ENCODE data around the gene ZNF879.

DNA sequence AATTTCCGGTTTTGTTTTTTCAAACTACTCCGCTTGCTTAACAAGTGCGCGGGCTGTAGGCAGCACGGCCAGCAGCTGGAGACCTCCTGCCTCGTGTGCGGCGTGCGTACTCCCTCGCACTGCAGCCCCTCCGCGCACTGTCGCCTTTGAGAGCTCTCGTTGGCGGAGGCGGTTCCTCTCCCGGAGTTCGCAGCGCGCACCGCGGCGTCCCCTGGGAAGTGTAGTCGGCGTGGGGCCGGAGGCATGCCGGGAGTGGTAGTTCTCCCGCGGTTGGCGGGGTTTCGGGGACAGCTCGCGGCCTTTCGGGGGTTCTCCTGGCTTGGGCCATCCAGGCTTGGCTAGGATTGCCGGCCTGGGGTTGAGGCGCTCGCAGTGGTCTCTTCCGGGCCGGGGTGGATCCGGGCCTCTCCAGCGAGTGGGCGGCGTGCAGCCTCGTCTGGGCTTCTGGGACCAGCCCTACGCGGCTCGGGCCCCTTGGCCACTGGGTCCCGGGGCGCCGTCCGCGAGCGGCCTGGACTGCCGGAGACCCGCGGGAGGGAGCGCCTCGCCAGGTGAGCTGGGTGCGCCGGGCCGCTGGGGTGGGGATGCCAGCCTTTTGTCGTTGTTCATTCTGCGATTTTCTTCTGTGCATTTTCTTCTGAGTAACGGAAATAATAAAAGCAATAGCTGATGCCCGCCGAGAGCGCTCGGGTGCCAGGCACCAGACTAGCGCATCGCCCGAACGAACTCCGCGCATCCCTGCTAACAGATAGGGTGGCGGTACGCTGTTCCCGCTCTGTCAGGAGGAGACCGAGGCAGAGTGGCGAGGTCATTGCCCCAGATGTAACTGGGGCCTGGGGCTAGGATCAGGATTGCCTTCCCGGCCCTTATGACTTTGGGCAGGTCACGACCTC, 36.8 kb downstream of the ZNF879 start, which contains the start of gene ZNF354C:
- TF ChIP-seq, protein P1, sequence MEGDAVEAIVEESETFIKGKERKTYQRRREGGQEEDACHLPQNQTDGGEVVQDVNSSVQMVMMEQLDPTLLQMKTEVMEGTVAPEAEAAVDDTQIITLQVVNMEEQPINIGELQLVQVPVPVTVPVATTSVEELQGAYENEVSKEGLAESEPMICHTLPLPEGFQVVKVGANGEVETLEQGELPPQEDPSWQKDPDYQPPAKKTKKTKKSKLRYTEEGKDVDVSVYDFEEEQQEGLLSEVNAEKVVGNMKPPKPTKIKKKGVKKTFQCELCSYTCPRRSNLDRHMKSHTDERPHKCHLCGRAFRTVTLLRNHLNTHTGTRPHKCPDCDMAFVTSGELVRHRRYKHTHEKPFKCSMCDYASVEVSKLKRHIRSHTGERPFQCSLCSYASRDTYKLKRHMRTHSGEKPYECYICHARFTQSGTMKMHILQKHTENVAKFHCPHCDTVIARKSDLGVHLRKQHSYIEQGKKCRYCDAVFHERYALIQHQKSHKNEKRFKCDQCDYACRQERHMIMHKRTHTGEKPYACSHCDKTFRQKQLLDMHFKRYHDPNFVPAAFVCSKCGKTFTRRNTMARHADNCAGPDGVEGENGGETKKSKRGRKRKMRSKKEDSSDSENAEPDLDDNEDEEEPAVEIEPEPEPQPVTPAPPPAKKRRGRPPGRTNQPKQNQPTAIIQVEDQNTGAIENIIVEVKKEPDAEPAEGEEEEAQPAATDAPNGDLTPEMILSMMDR (IDR thresholded peaks at IDR 0.05; ENCODE audit: low read depth, low read length) = no peak
- TF ChIP-seq EZH2phosphoT487 (IDR thresholded peaks at IDR 0.05; ENCODE audit: low read depth) = no peak

Data from OCI-LY3 (cell line).